ENCODE data around the gene ZNF444. TPM values are rescaled to one million over a fixed set of nuclear protein-coding genes. Genes with fewer than 3 reads are reported as not detected.
A peak's percentile ranks its signal among the peaks of the same experiment; 100 is the strongest.

ZNF444 gene
- total and polyA plus RNA-seq, 2 of the 4 experiments (the other 2 are of a cell fraction): 2.5 to 20.3 TPM

DNA sequence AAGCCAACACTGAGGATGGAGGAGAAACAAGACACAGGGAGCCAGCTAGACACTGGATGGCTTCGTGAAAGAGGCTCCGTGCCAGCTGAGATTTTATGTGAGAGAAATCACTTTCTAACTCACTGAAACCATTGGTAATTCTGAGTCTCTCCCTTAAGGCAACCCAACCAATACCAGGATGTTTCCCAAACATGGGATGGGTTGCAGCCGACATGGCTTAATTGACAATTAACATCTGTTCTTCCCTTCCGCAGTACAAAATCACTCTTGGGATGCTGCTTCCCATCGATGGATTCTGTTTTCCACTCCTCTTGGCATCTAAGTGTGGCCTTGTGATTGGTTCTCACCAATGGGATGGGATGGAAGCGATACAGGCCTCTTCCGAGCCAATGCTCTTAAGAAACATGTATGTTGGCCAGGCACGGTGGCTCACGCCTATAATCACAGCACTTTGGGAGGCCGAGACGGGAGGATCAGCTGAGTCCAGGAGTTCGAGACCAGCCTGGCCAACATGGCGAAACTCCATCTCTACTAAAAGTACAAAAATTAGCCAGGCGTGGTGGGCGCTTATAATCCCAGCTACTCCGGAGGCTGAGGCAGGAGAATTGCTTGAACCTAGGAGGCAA, 17.7 kb upstream of the ZNF444 start:
- Histone ChIP-seq H3K56ac (ENCODE audit: extremely low read depth, insufficient read depth, low read length) (no peak overlapping the region), H4K5ac (ENCODE audit: low read depth, low read length) (peak overlapping the region; percentile 73), H3K4ac (ENCODE audit: low read depth, low read length) (no peak overlapping the region), H2BK15ac (ENCODE audit: low read depth, low read length) (no peak overlapping the region), H3K23ac (ENCODE audit: low read depth, low read length) (no peak overlapping the region), H3K14ac (replicated peaks; ENCODE audit: low read depth, low read length) (no peak overlapping the region), H3K27ac (ENCODE audit: insufficient read depth, low read length) (peak overlapping the region; percentile 18; the same call in 1 of the 2 replicates), H2BK20ac (ENCODE audit: low read depth, low read length) (no peak overlapping the region), H3K4me1 (ENCODE audit: control insufficient read depth, insufficient read depth, low read length) (peaks cover 15% of the 10 kb centered on the region), H3K36me3 (ENCODE audit: control insufficient read depth, insufficient read depth, low read length) (peaks cover 7% of the 10 kb centered on the region; the same call in 1 of the 2 replicates), H3K4me3 (ENCODE audit: insufficient read depth, low read depth, low read length) (no peak overlapping the region), H2AK9ac (replicated peaks; ENCODE audit: low read depth, low read length, poor library complexity) (no peak overlapping the region), H3K4me2 (ENCODE audit: low read depth, low read length) (peak overlapping the region; percentile 21; the same call in 1 of the 2 replicates), H2BK120ac (ENCODE audit: low read depth, low read length) (no peak overlapping the region), H3K18ac (ENCODE audit: low read depth, low read length) (no peak overlapping the region), H4K20me1 (ENCODE audit: insufficient read depth, low read length) (peaks cover 21% of the 10 kb centered on the region), H2AK5ac (ENCODE audit: low read depth, low read length) (no peak overlapping the region), H4K8ac (ENCODE audit: low read depth in 2 of 2, low read length in 2 of 2) (0 out of 4 replicates have a peak overlapping the region, but pooled peaks of 1 of the 2 experiments have one; percentile 24), H3K79me1 (ENCODE audit: low read depth in 1 of 2, low read length in 2 of 2) (peaks cover 0 to 17% of the 10 kb centered on the region in 2 experiments; a peak in 2 of 4 replicates), H2BK5ac (ENCODE audit: low read depth, low read length, poor library complexity, severe bottlenecking) (no peak overlapping the region), H2AFZ (replicated peaks; ENCODE audit: low read length, poor library complexity) (peak overlapping the region; percentile 45), H3K9ac (ENCODE audit: low read depth, low read length) (no peak overlapping the region), H3K9me3 (ENCODE audit: control insufficient read depth, insufficient read depth, low read length) (no peaks in the 10 kb centered on the region), H3K27me3 (ENCODE audit: control insufficient read depth, insufficient read depth, low read length) (no peaks in the 10 kb centered on the region), H3K9me1 (ENCODE audit: insufficient read depth, low read length) (peaks cover 14% of the 10 kb centered on the region), H4K91ac (ENCODE audit: insufficient read depth, low read depth, low read length) (no peak overlapping the region)
- dilution Hi-C loops (cut with HindIII; ENCODE audit: low sequenced_read_pairs, unreplicated experiment) (no loop called here), in situ Hi-C loops (cut with MboI; ENCODE audit: low sequenced_read_pairs) (no loop called here), intact Hi-C loops (cut with micrococcal nuclease) (no loop called here)
- DNase-seq (no peak), ATAC-seq (ENCODE audit: low read depth) (no peak)
- TF ChIP-seq CEBPB (IDR thresholded peaks at IDR 0.05; ENCODE audit: low read depth, low read length) (no peak), FOS (IDR thresholded peaks at IDR 0.05; ENCODE audit: low read depth, low read length) (no peak), NFE2L2 (IDR thresholded peaks at IDR 0.05; ENCODE audit: low read depth, low read length) (no peak), MAFK (IDR thresholded peaks at IDR 0.05; ENCODE audit: low read depth, low read length) (no peak), SMC3 (IDR thresholded peaks at IDR 0.05; ENCODE audit: low read depth, low read length) (no peak)
- BruUV-seq (replicated peaks): no TSS peak
- ChIA-PET CTCF (no interaction called here), POLR2A (ENCODE audit: unreplicated experiment) (no interaction called here)
- WGBS, 2 experiments (ENCODE audit: extremely low coverage in 2 of 2, insufficient read length in 1 of 2): 100% methylated on average over 2 of the region's 16 CpGs; no CpG with 5 or more reads in 1 of the 2 experiments
